OCI-LY1 (cell line): ENCODE measurements around the gene GABBR2.

ENCODE experiments used
- H2AFZ ChIP-seq: fragments of 200-600 bp; sonication (generic), shearing (Covaris generic); 2 replicates; pipeline ENCODE4 v1.6.0; 2014; ENCODE audit warnings: antibody characterized with exemption, mild to moderate bottlenecking, low read length
- H3F3A ChIP-seq: fragments of 200-600 bp; sonication (generic), shearing (Covaris generic); 2 replicates; pipeline ENCODE4 v1.6.0; 2014; ENCODE audit warnings: mild to moderate bottlenecking, antibody characterized with exemption, low read length, moderate library complexity; ENCODE audit not compliant: insufficient read depth
- H3K27ac ChIP-seq: fragments of 200-600 bp; sonication (generic); 2 replicates; pipeline ENCODE4 v1.5.1; 2014; ENCODE audit warnings: low read length, mixed run types, mild to moderate bottlenecking, low read depth; ENCODE audit not compliant: poor library complexity, severe bottlenecking
- H3K27me3 ChIP-seq: fragments of 200-600 bp; sonication (generic); 2 replicates; pipeline ENCODE4 v1.6.0; 2014; ENCODE audit warnings: antibody characterized with exemption, mild to moderate bottlenecking, low read length, moderate library complexity; ENCODE audit not compliant: insufficient read depth
- H3K36me3 ChIP-seq: fragments of 200-600 bp; sonication (generic); 2 replicates; pipeline ENCODE4 v1.6.1; 2014; ENCODE audit warnings: mild to moderate bottlenecking, antibody characterized with exemption, low read length, moderate library complexity, mixed read lengths; ENCODE audit not compliant: insufficient read depth
- H3K4me1 ChIP-seq: fragments of 200-600 bp; sonication (generic); 2 replicates; pipeline ENCODE4 v1.5.1; 2014; ENCODE audit warnings: mild to moderate bottlenecking, low read length, moderate library complexity; ENCODE audit not compliant: insufficient read depth, severe bottlenecking
- H3K4me2 ChIP-seq: fragments of 200-600 bp; sonication (generic), shearing (Covaris generic); 2 replicates; pipeline ENCODE4 v1.6.1; 2014; ENCODE audit warnings: low read length
- H3K4me3 ChIP-seq: fragments of 200-600 bp; sonication (generic); 2 replicates; pipeline ENCODE4 v1.5.1; 2014; ENCODE audit warnings: low read length, low read depth, mild to moderate bottlenecking, mixed read lengths; ENCODE audit not compliant: poor library complexity, severe bottlenecking
- H3K79me2 ChIP-seq: fragments of 200-600 bp; shearing (Covaris generic); 2 replicates; pipeline ENCODE4 v1.6.1; 2016; ENCODE audit warnings: mixed run types, low read length, mixed read lengths; ENCODE audit not compliant: insufficient read depth
- H3K9ac ChIP-seq: fragments of 200-600 bp; sonication (generic), shearing (Covaris generic); 2 replicates; pipeline ENCODE4 v1.6.1; 2014; ENCODE audit warnings: mild to moderate bottlenecking, low read length, mixed read lengths
- H3K9me2 ChIP-seq: fragments of 200-600 bp; sonication (generic), shearing (Covaris generic); 2 replicates; pipeline ENCODE4 v1.6.1; 2014; ENCODE audit warnings: low read depth, mild to moderate bottlenecking, low read length, mixed read lengths
- H3K9me3 ChIP-seq: fragments of 200-600 bp; shearing (Covaris generic); 2 replicates; pipeline ENCODE4 v1.6.1; 2014; ENCODE audit warnings: low read length, mixed read lengths
- H4K20me1 ChIP-seq: fragments of 200-600 bp; sonication (generic), shearing (Covaris generic); 2 replicates; pipeline ENCODE4 v1.6.0; 2016; ENCODE audit warnings: mild to moderate bottlenecking, low read length; ENCODE audit not compliant: insufficient read depth
- CTCF ChIP-seq: fragments of 200-600 bp; sonication (generic), shearing (Covaris generic); IDR thresholded peaks from 2 replicates; pipeline ENCODE4 v1.5.1; 2017; ENCODE audit warnings: mild to moderate bottlenecking, antibody characterized with exemption, low read length, moderate library complexity, mixed read lengths
- EZH2 ChIP-seq: fragments of 200-600 bp; sonication (generic), shearing (Covaris generic); IDR thresholded peaks from 2 replicates; pipeline ENCODE4 v1.8.0; 2017; ENCODE audit warnings: borderline replicate concordance, mixed run types, mild to moderate bottlenecking, antibody characterized with exemption, low read length, moderate library complexity, mixed read lengths

Gene GABBR2

GRCh38 chr9:98318041-98318790 is 390.5 kb downstream of the GABBR2 start:
- no peaks in the 10 kb centered on the region for H3K9me3 ChIP-seq
- H3K9me2 ChIP-seq, result no peaks in the 10 kb centered on the region
- H3K4me3 ChIP-seq, result no peak overlapping the region
- no peak overlapping the region for H2AFZ ChIP-seq
- no peaks in the 10 kb centered on the region for H3K27me3 ChIP-seq
- no peak for TF ChIP-seq CTCF
- no peak for TF ChIP-seq EZH2
- no peaks in the 10 kb centered on the region for H3F3A ChIP-seq
- H4K20me1 ChIP-seq, result no peaks in the 10 kb centered on the region
- H3K9ac ChIP-seq, result no peak overlapping the region
- H3K4me2 ChIP-seq, result no peak overlapping the region
- H3K36me3 ChIP-seq, result no peaks in the 10 kb centered on the region
- no peak overlapping the region for H3K27ac ChIP-seq
- no peaks in the 10 kb centered on the region for H3K79me2 ChIP-seq
- no peaks in the 10 kb centered on the region for H3K4me1 ChIP-seq

- Histone ChIP-seq H3K9ac (no peak overlapping the region), H3K79me2 (no peaks in the 10 kb centered on the region), H2AFZ (no peak overlapping the region), H3K9me2 (no peaks in the 10 kb centered on the region), H3K4me2 (no peak overlapping the region), H3K9me3 (no peaks in the 10 kb centered on the region), H3F3A (no peaks in the 10 kb centered on the region), H3K4me1 (no peaks in the 10 kb centered on the region), H3K4me3 (no peak overlapping the region), H3K27ac (no peak overlapping the region), H4K20me1 (no peaks in the 10 kb centered on the region), H3K36me3 (no peaks in the 10 kb centered on the region), H3K27me3 (no peaks in the 10 kb centered on the region)
- no peak for TF ChIP-seq EZH2
- TF ChIP-seq CTCF, result no peak
These were observed 391.4 kb downstream of the GABBR2 start for GRCh38 chr9:98317134-98317857.

DNA sequence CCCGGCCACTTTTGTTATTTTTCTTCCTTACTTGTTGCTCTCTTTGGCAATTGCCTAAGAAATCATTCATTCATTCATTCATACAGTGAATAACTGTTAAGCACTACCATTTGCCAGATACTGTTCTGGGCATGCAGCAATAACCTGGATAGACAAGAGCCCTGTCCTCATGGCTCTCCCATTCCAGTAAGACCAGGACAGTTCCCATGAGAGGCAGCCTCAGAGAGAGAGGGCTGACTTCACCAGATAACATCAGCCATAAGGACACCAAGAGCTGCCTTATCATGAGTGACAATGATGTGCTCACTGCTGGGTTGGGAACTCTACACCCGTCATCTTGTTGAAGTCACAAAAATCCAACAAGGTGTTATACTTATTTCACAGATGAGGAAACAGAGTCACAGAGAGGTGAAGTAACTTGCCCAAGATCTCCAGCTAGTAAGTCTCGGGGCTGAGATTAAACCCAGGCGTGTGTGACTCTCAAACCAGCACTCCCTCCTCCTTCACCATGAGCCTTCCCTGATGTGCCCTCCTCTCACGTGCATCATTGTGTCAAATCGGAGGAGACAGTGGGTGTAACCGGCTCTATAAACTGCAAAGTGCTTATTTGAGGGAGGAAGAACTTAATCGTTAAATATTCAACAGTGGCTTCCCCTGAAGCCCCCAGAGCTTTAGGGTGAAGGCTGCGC is 392.1 kb downstream of the GABBR2 start:
- no peak overlapping the region for H3K27ac ChIP-seq
- TF ChIP-seq CTCF (no peak), EZH2 (no peak)
- no peaks in the 10 kb centered on the region for H4K20me1 ChIP-seq
- no peak overlapping the region for H2AFZ ChIP-seq
- H3F3A ChIP-seq, result no peaks in the 10 kb centered on the region
- H3K79me2 ChIP-seq, result no peaks in the 10 kb centered on the region
- H3K9me2 ChIP-seq, result no peaks in the 10 kb centered on the region
- H3K4me3 ChIP-seq, result no peak overlapping the region
- no peaks in the 10 kb centered on the region for H3K4me1 ChIP-seq
- H3K36me3 ChIP-seq, result no peaks in the 10 kb centered on the region
- H3K9me3 ChIP-seq, result no peaks in the 10 kb centered on the region
- no peak overlapping the region for H3K4me2 ChIP-seq
- no peaks in the 10 kb centered on the region for H3K27me3 ChIP-seq
- no peak overlapping the region for H3K9ac ChIP-seq
